ENCODE measurements around the gene CCR1.

CCR1 gene

GRCh38 chr3:46222435-46223161 is 14.5 kb upstream of the CCR1 start:
- no peak overlapping the region for H3K27ac ChIP-seq
- no peak for TF ChIP-seq CTCF (conservative IDR thresholded peaks at IDR 0.05)
- TF ChIP-seq ZFX (IDR thresholded peaks at IDR 0.05), result no peak

DNA sequence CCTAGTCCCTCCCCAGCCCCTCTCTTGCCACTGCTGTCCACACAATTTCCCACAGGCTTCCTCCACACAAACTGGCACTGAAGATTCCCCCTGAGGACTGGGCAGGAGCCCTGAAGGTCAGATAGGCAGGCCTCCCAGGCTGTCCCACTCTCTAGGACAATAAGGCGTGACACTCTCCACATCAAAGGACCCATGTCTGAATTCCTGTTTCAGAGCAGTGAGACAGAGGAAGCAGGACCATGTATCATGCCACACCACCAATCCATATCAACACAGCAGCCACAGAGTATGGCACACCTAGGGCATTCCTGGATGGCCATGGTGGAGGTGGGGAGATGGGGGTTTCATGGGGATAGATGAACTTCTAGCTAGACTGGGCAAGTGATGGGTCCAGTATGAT is 13.8 kb upstream of the CCR1 start:
- no peak overlapping the region for H3K27ac ChIP-seq
- no peak for TF ChIP-seq CTCF (conservative IDR thresholded peaks at IDR 0.05)
- no peak for TF ChIP-seq ZFX (IDR thresholded peaks at IDR 0.05)

DNA sequence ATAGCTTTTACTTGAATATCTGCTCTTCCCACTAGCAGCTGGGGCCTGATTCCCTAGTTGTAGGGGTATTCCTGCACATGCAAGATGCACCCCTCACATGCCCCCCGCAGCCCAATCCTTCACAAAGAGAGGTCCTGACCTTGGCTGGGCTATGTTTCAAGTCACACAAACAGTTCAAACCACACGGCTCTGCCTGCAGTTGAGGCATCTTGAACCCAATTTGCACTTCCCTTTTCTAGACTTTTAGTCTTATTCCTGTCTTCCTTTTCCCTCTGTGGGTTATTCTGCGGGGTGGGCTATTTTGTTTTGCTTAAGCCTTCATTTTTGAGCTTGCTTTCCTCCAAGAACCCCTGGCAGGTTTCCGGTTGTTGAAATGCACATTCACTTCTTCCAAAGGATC is 13.3 kb upstream of the CCR1 start:
- no peak overlapping the region for H3K27ac ChIP-seq
- TF ChIP-seq ZFX (IDR thresholded peaks at IDR 0.05) (no peak), CTCF (conservative IDR thresholded peaks at IDR 0.05) (no peak)

- H3K27ac ChIP-seq, result no peak overlapping the region
- no peak for TF ChIP-seq ZFX (IDR thresholded peaks at IDR 0.05)
- no peak for TF ChIP-seq CTCF (conservative IDR thresholded peaks at IDR 0.05)
Observed at GRCh38 chr3:46218196-46218709, 10.1 kb upstream of the CCR1 start.

DNA sequence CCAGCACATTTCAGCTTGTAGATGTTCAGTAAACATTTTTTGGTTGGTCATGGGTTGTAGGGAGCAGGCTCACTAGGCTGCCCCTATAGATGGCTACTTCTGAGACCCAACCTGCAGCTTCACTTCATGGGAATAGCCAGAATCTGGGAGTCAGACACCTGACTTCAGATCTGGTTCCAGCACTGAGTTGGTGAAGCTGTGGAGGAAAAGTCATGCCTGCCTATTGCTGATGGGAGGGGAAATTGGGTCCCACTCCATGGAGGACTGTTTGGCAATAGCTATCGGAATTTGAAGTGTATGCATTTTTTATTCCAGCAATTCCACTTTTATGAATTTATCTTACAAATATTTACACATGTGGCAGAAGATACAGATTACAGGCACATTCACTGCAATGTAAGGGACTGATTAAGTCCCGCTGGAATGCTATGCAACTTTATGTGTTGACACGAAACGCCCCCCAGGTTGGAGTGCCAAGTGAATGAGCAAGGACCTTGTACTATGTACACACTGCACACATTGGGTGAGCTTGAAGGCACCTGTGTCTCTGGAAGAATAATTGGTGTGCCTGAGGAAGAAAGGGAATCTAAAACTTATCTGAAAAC is 7.8 kb upstream of the CCR1 start:
- H3K27ac ChIP-seq, result no peak overlapping the region
- TF ChIP-seq ZFX (IDR thresholded peaks at IDR 0.05) (no peak), CTCF (conservative IDR thresholded peaks at IDR 0.05) (no peak)

DNA sequence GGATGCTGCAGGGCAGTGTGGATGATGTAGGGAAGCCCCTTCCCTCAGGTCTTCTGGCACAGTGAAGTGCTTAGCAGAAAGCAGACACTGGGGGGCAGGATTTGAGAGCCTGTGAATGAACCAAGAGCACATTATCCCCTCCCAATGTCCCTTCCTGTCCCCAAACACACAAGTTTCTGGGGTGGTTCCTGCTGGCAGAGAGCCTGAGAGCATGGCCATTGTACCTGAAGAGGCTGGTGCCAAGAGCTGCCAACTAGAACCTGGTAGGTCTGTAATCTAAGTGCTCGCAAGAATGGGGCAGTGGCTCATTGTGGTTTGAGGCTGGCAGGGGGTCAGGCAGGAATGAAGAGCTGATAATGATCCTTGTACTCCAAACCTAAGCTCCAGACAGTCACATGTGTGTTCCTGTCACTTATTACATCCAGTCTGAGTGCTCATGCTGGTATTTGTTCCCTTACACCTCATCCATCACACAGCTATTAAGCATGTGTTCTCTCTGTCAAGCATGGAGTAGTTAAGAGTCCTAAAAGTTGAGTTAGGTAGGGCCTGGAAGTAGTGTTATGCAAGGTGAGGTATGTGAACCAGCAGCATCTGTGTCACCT is 6.7 kb upstream of the CCR1 start:
- TF ChIP-seq CTCF (conservative IDR thresholded peaks at IDR 0.05) (peak; percentile 25), ZFX (IDR thresholded peaks at IDR 0.05) (no peak)
- no peak overlapping the region for H3K27ac ChIP-seq

DNA sequence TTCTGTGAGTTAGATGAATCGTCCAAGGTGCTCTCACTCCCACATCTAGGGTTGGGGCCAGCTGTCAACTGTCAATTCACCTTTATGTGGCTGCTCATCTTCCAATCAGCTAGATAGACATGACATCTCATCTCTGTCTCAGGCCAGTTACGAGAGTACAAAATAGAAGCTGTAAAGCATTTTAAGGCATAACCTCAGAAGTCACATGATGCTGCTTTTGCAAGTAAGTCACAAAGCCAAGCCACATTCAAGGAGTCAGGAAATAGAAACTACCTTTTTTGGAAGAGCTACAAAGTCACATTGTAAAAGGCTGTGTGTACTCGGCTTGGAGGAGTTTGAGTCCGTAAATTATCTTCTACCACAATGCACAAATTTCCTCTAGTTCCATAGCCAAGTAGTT is 5.1 kb upstream of the CCR1 start:
- no peak overlapping the region for H3K27ac ChIP-seq
- TF ChIP-seq CTCF (conservative IDR thresholded peaks at IDR 0.05), result no peak
- TF ChIP-seq ZFX (IDR thresholded peaks at IDR 0.05), result no peak

All from C4-2B (cell line).